ENCODE data around the gene TSPAN5. TPM values are rescaled to one million over a fixed set of nuclear protein-coding genes. Genes with fewer than 3 reads are reported as not detected.

TSPAN5 gene
- total RNA-seq (2022; extraction: Qiagen RNA extraction; ENCODE audit: low read depth), result 13.2 to 20.4 TPM (median 17.7 TPM) in 5 replicates

DNA sequence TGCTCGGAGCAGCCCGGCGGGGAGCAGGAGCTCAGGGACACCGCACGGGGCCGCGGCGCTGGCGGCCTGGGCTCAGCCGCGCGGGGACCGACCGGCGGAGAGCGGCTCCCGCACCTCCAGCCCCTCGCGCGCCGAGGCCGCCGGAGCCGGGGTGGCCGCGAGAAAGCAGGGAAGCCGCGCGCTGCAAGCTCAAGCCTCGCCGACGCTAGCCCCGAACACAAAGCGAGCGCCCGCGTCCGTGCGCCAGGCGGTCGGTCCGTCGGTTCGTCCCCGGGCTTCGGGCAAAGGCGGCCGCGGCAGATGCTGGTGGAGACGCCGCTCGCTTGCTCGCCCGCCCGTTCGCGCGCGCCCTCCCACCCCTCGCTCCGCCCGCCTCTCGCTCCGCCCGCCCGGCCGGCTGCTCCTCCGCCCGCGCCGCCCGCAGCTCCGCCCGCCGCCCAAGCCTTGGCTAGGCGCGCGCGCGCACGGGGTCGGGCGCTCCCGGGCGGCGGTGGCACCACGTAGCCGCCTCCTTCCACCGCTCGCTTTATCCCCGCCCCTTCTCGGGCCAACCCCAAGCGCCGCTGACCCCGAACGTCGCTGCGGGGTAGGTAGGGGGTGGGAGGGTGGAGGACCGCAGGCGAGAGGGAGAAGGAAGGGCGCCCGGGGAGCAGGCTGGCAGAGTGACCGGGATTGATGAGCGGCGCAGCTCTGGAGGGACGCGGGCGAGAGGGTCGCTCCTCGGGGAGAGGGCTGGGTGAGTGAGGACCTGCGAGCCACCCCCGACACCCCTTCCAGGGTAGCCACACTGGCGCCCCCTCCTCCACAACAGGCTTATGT is at the start of gene TSPAN5:
Gene TSPAN5, minus strand, starts transcription at position 325 of the 819 bp plus-strand sequence.

